ENCODE results near the gene COPS9.

COPS9 gene

DNA sequence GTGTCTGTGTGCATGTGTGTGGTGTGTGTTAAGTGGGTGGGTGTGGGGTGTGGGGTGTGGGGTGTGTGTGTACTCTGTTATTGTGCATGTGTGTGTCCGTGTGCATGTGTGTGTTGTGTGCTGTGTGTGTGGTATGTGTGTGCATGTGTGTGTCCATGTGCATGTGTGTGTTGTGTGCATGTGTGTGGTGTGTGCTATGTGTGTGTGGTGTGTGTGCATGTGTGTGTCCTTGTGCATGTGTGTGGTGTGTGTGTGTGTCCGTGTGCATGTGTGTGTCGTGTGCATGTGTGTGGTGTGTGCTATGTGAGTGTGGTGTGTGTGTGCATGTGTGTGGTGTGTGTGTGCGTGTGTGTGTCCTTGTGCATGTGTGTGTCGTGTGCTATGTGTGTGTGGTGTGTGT is 11.3 kb upstream of the COPS9 start:
- DNase-seq: no peak

DNA sequence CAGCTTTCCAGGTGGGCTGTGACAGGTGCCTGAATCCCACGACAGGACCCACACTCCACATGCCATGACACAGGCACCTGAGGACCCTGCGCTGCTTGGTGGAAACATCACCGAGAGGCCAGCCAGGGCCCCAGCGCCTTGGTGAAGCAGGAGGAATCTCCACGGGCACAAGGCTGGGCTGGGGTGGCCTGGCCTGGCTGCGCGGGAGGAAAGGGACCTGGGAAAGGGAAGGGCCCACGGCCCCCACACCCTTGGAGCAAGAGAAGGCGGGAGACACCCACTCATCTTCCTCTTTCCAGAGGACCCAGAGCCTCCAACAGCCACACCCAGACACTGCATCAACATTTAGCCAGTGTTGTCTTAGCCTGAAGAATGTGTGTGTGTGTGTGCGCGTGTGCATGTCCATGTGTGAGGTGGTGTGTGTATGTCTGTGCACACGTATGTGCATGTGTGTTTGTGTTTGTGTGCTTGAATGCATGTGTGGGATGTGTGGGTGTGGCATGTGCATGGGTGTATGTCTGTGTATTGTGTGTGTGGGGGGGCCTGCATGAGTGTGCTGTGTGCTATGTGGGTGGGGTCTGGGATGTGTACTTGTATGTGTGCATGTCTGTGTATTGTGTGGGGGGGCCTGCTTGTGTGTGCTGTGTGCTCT is 10.6 kb upstream of the COPS9 start:
- DNase-seq: no peak

DNA sequence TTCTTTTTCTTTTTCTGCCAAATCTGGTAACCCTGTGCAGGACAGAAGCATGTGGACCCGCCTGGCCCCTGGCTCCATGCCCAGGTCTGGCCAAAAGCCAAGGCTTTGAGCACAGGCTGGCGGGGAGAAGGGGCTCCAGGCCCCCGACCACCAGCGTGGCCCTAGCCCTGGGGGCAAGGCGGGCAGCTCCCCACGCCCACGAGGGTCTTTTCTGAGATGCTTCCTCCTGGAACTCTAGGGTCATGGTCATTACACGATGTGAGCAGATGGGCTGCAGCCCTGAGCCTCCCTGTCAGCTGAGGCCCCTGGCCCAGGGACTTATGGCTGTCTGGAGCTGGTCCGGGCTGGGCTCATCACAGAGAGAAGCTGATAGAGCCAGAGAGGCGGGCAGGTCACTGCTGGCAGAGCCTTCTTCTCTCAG is 10.0 kb upstream of the COPS9 start:
- no peak for DNase-seq

DNA sequence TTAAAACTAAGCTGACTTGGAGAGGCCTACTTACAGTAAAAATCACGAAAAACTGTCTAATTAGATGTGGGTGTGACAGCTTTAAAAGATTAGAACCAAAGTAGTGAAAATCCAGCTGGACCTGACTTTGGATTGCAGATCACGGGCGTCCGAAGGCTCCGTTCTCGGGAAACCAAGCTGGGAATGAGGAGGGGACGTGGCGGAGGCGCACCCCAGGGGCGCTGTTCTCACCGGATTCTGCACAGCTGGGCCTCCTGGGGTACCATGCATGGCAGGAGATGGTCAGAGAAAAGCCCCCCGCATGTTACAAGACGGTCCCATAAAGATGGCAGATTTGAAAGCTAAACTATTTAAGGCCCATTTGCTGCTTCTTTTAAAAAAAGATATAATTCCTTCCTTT is 9.4 kb upstream of the COPS9 start:
- DNase-seq: no peak

DNA sequence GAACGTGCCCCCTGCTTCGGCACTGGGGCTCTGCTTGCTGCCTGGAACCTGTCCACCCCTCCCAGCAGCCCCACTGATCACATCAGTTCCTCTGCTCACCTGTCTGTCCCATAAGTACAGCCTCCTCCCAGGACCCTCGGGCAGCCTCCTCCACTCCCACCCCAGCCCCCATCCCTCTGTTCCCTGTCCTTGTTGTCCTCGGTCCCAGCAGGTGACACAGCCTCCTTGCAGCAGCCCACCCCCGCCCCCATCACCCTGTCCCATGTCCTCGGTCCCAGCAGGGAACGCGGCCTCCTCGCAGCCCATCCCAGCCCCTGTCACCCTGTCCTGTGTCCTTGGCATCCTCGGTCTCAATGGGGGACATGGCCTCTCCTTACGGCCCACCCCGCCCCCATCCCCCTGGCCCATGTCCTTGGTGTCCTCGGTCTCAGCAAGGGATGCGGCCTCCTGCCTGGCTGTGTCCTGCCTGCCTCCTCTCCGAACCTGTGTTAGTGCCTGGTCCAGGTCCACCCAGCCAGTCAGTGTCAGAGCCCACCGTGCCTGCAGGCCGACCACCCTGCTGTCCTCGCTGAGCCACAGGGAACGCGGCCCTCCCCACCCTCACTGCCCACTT is 8.7 kb upstream of the COPS9 start:
- DNase-seq: no peak

DNA sequence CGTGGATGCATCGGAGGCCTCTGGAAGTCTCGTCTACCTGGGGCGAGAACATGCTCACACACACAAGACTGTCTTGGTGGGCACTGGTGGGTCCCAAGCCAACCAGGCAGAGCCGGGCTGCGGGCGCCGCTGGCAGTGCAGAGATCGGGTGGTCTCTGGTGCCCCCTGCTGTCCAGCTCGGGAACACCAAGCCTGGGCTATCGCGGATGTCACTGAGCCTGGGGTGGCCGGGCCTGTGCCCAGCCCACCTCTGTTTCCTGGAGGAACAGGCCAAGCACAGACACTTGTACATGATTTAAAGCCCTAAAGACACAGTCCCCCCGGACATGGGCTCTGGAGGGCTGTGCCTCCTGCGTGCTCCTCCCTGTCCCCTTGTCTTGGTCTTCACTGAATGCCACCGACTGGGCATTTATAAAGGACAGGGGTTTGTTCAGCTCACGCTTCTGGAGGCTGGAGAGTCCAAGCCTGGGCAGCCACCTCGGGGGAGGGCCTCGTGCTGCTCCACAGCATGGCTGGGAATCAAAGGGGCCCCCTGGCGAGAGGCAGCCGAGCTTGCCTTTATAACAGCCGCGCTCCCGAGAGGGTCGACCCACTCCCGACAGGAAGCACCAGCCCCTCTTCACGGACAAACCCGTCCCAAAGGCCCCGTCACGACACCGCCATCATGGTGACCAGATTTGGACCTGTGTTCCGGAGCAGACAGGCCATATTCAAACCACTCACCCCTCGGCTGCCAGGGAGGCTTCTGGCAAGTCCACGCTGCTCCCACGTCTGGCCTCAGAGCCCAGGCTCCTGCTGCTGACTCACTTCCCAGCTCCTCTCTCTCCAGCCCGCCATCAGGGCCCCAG is 7.9 kb upstream of the COPS9 start:
- DNase-seq: peak; percentile 79

DNA sequence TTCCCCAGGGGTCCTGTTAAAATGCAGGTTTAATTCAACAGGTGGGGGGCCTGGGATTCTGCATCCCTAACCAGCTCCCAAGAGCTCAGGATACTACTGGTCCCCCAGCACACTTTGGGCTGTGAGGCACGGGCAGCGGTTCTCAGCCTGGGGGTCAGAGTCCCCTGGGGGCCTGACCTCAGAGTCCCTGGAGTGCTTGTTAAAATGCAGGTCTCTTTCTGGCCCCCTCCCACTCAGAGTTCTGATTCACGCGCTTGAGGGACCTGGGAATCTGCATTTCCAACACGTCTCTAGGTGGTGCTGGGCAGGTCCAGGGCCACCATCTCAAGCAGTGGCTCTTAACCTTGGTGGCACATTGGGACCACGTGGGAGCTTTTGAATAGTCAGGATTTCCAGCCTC is 7.2 kb upstream of the COPS9 start:
- DNase-seq: no peak

DNA sequence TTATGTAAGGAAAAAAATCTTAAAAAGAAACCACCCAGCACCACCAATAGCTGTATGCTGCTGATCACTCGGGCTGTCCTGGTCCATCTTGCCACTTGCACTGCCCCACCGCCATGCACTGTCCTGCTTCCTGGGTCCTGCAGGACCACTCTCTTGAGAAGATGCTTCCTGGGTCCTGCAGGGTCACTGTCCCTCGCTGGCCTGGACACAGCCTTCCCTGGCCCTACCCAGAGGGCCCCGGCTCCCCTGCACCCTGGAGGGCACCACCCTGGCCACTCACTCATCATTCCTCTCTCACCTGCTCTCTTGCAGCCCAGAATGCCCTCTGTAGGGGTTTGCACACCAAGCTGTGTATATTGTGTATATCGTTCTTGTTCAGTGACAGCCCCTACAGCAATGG is 6.8 kb upstream of the COPS9 start:
- DNase-seq: no peak

DNA sequence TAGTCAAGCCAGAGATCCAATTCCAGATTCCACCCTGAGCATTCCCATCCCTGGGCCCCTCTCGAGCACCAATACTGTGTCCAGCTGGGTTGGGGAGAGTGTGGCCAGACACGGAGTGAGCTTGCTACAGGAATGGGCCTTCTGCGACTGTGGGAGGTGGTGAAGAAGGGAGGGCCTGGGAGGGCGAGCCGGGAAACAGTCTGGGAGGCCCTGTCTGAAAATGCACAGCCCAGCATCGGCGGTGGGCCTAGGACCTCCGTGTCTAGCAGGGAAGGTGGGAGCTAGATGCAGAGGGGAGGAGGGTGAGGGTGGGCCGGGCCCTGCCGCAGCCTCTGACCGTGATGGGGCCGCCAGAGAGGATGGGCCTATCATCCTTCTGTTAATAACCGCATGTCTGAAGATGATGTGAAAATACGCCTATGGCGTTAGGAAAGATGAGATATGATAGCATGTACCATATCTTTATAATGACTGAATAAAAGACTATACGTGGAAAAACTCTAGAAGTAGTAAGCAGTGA is 6.2 kb upstream of the COPS9 start:
- DNase-seq: no peak

DNA sequence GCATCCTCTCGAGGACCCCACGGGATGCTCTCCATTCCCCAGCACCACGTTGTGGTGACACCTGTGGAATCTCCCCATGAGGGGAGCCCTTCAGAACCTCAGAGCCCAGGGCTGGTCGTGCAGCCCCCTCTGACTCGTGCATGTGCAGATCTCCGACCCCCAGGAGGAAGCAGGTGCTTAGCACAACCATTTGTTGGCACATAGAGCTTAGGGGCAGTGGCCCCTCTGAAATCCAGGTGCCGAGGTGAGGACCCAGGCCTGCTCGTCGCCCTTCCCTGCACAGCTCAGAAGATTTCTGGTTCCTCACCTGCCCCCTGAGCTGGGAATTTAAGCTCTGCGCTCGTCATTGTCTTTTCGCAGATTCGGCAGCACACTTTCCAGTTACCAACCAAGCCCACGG is 5.6 kb upstream of the COPS9 start:
- DNase-seq: no peak

DNA sequence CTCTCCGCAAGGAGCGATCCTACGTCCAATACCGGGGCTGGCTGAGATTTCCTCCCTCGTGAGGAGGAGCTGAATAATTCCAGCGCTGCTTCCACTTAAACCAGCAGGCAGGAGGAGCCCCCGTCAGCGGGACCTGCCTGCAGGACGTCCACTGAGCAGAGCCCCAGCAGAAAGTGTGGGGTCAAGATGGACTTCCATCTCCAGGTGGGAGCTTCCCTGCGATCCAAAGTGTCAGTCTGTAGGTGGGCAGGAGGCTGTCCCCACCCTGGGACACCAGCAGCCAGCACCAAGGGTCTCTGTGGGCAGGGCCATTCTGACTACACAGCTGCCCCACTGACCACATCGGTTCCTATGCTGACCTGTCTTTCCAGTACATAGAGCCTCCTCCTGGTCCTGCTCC is 4.8 kb upstream of the COPS9 start:
- DNase-seq: no peak

DNA sequence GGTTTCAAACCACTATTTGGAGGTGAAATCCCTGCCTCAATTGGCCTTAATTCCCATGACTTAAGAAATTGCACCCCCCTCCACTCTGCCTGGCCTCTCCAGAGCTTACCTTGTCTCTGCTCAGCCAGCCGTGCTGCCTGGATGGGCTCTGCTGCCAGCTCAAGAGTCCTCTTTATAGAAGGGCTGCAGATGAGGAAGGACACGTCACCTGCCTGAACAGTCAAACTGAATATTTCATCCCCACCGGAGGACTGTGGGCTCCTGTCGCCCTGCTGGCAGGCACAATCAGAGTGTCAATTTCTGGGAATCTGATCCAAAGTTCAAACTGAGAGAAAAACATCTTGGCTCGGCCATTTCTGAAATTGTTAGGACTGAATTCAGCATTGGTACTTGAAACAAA is 4.4 kb upstream of the COPS9 start, which contains the start of gene OTOS:
OTOS (minus strand) TSS at position 148 of the 400 bp plus-strand sequence. CDS start 332 bp downstream, outside the sequence.
- no peak for DNase-seq

DNA sequence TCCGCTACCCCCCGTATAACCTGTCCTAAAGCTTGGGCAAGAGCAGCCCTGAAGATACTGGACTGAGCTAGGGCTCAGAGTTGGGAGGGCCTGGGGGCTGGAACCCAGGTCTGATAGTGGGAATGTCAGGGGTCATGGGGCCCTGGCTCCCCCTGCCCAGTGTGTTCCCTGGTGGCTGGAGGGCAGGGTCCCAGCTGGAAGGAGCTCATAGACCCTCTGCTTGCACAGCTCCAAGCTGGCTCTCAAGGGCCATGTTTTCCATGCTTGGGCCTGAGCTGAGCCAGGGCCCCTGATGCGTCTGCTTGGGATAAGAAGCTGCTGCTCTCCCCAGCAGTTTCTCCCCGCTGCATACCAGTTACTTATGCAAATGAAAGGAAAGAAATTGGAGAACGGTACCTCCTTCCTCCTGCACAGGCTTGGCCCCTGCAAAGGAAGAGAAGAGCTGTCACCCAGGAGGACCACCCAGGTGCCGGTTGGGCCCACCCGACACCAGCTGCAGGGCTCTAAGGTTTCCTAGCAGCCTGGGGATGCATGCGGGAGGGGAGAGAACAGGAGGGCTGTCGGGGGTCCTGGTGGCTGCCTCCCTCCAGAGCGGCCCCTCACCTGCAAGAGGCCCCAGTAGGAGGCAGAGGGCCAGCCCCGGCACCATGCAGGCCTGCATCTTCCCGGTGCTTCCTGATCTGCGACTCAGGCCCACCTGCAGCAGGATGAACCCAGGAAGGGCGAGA is 3.7 kb upstream of the COPS9 start:
- DNase-seq: no peak

DNA sequence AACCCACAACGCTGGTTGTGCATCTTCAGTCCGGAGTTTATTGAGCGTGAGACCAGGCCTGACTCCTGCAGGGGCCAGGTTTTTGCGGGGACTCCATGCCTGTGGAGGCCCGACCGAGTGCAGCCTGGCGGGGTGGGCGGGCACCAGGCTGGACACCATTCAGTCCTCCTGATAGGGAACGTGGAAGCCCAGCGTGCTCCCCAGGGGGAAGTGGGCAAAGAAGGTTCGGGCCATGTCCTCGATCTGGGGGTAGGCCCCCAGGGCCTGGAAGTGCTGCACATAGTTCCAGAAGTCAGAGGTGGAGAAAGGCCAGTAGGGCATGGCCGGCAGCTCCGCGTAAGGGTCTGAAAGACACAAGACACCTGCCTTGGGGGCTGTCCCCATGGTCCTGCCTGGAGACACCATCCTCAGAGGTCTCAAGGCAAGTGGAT is 2.9 kb upstream of the COPS9 start:
- no peak for DNase-seq

DNA sequence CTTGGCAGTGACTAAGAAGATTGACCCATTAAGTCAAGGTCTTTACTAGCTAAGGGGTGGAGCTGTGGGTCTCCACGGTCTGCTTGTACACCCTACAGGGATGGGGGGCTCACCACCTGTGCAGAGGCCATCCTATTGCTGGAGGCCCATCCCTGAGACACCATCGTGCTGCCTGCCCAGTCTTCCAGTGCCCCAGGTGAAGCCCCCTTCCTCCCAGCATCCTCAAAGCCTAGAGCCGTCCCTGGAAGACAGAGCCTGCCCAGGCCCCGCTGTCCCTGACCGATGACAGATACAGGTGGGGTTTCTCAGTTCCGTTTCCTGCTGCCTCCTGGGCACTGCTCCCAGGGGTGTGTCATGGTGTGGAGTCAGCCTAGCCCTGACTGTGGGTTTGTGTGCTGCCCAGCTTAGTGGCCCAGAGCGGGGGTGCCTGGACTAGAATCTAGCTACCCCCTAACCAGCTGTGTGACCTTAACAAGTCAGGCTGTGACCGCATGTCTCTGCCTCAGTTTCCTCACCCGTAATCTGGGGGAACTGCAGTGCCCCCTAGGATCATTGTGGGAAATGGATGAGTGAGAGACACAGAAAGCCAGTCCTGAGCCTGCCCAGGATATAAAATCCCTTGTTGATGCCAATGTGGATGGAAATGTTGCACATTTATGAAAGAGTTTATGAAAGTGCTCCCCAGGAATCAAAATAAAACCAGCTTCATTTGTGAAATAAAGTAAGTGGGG is 2.3 kb upstream of the COPS9 start:
- no peak for DNase-seq

DNA sequence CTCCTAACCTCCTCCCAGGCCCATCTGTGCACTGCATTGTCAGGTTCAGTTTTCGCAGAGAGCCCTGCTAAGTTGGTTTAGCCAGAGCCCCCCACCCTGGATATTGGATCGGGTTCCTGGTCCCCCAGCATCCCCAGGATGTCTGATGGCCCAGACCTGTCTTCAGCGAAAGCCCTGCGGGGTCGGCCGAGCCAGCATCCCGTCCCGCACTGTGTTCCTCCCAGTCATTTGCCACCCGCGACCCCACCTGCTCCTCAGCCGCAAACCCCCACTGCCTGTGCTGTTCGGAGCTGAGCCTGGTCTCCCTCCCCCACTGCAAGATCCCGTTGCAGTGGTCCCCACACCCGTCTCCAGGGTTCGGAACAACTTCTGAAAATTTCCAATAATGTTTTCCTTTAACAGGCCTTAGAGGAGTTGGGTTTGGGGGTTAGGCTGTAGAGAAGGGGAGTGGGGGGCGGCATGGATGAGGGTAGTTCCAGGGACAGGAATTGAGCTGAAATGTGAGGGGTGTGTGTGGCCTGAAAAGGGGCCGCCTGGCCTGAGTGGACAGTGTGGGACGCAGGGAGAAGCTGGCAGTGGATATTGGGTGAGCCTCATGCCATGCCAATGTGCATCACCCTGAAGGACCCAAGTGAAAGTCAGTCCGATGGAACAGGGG is 1.6 kb upstream of the COPS9 start:
- DNase-seq: no peak

DNA sequence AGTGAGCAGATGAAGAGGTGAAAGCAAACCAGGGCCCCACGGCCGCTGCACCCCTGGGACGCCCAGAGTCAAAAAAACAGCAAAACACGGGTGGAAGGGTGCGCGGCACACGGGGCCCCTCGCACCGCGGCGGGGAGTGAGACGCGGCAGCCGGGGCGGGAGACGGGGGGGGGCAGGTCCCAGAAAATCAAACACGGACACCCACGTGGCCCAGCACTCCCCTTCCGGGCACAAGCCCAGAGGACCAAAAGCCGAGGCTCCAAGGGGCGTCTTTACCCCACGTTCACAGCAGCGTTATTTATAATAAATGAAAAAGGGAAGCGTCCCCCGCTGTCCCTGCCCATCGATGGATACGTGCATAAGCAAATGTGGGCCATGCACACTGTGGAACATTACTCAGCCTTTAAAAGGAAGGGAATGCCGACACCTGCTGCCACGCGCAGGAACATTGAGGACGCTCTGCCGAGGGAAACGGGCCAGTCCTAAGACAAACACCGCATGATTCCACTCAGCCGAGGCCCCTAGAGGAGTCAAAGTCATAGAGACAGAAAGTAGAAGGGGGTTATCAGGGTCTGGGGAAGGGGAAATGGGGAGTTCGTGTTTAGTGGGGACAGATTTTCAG is 677 bp upstream of the COPS9 start:
- DNase-seq: peak; percentile 15

DNA sequence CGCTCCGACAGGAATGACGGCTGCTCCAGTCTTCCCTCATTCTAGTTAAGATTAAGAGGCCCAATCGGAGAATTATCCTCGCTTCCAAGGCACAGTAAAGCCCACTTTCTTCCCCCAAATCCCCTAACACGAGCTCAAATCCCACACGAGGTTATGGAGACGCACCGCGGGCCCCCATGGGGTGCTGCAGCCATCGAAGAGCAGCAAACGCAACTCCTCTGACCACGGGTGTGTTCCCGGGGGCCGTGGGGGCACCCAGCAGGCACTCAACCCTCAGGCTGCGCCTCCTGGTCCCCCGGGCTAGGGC is 446 bp downstream of the COPS9 start:
- no peak for DNase-seq

DNA sequence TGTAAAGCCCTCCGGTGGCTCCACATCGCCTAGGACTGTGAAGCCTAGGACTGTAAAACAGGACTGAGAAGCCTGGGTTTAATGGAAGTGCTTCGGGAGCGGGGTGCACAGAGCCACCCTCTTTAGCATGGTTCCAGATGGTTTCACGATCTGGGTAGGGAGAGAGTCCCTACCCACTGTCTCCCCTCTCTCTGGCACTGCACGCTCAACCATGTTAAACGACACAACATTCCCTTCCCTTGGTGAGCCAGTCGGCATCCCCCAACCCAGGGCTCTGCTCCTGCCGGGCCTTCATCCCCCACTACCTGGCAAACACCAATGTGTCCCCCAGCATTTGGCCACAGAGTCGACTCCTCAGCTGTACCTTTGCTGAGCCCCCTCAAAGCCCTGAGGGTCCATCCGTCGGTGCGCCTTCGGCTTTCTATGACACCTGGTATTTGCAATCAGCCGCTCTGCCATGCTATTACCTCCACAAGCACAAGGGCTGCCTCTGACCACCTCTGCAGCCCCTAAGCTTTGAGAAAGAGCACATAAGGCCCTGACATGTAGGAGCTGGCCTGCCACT is 1.1 kb downstream of the COPS9 start:
- DNase-seq: no peak

DNA sequence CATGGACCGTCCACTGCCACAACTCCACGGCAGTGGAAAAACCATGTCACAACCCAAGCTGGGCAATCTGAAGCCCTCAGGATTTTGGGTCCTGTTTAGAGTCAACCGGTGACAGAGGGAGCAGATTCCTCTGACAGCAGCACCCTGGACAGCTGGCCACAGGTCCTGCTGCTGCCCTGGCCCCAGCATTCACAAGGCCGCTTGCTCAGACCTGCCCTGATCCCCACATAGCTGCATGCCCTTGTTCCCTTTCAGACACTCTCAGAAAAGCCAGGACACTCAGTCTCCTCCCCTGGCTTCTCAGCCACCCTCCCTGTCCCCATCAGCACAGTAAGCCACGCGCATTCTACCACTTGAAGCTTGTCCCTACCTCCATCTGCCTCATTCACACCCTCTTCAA is 1.6 kb downstream of the COPS9 start:
- DNase-seq: no peak

DNA sequence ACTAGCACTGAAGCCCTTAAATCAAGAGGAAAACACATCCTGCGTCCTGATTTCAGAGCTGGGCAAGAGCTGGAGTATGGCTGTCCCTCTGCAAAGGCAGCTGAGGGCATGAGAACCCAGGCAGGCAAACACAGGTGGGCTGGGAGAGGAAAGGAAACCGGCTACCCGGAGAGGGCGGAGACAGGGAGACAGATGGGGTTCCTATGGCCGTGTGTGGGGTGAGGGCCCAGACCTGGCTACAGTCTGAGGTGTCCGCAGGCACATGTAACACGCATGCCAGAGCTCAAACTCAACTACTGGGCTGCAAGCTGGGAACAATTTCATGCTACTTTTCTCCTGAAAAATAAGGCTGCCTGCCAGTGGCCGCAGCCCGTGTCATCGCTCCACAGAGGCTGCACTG is 2.7 kb downstream of the COPS9 start:
- DNase-seq: no peak
